ENCODE data around the gene NEURL1B. TPM values are rescaled to one million over a fixed set of nuclear protein-coding genes. Genes with fewer than 3 reads are reported as not detected.

The NEURL1B gene
- total RNA-seq, 4 donors from 2014 or later: 21.7 to 59.9 (median 41.5) TPM

DNA sequence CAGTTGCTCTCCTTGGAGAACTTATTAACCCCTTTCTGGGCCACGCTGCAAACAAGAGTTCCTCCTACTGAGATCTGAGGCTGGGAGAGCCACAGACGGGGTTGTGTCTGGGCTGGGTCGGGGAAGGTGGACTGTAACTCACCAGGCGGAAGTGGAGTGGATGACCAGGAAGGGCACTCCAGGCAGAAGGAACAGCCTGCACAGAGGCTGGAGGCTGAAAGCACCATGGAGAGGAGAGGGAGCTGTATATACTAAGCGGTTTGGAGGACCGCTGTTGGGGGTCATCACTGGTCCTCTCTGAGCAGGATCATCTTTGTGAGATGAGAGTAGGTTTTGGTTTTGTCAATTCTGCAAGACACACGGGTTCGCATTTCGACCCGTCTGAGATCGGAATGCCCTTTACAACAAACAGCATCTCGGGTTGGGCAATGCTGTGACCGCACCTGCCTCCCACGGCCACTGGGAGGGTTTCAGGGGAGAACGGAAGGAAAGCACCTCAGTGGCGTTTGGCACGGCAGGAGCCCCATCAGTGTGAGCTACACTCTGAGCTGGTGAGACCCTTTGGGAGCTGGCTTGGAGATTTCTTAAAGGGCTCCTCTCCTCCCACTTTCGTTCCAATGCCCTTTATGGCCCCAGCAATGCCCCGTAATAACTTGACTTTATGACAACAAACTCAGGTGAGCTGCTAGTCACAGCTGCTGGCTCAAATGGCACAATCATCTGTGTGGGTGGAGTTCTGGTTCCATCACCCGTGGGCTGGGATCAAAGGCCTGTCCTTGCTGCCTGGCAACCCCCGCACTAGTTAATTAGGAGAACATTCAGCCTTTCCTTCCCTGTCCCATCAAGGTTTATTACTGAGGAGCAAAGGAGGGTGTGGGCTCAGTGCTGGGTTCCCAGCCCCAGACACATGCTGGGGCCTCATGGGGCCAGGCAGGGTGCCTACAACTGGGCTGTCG, 18.7 kb upstream of the NEURL1B start:
- Histone ChIP-seq H3K36me3 (no peaks in the 10 kb centered on the region), H3K9me3 (no peaks in the 10 kb centered on the region), H3K4me1 (no peaks in the 10 kb centered on the region), H3K4me3 (no peak overlapping the region), H3K27ac (no peak overlapping the region), H3K27me3 (no peaks in the 10 kb centered on the region)
- TF ChIP-seq EP300 (IDR thresholded peaks at IDR 0.05) (no peak), POLR2AphosphoS5 (IDR thresholded peaks at IDR 0.05) (no peak), POLR2A (IDR thresholded peaks at IDR 0.05) (no peak)
- TF ChIP-seq, protein P1, sequence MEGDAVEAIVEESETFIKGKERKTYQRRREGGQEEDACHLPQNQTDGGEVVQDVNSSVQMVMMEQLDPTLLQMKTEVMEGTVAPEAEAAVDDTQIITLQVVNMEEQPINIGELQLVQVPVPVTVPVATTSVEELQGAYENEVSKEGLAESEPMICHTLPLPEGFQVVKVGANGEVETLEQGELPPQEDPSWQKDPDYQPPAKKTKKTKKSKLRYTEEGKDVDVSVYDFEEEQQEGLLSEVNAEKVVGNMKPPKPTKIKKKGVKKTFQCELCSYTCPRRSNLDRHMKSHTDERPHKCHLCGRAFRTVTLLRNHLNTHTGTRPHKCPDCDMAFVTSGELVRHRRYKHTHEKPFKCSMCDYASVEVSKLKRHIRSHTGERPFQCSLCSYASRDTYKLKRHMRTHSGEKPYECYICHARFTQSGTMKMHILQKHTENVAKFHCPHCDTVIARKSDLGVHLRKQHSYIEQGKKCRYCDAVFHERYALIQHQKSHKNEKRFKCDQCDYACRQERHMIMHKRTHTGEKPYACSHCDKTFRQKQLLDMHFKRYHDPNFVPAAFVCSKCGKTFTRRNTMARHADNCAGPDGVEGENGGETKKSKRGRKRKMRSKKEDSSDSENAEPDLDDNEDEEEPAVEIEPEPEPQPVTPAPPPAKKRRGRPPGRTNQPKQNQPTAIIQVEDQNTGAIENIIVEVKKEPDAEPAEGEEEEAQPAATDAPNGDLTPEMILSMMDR (IDR thresholded peaks at IDR 0.05): no peak
- no peak for ATAC-seq
- 91 to 97% methylated on average over 6 of the region's 22 CpGs for WGBS, 2 donors (ENCODE audit: low coverage in 1 of 2)

DNA sequence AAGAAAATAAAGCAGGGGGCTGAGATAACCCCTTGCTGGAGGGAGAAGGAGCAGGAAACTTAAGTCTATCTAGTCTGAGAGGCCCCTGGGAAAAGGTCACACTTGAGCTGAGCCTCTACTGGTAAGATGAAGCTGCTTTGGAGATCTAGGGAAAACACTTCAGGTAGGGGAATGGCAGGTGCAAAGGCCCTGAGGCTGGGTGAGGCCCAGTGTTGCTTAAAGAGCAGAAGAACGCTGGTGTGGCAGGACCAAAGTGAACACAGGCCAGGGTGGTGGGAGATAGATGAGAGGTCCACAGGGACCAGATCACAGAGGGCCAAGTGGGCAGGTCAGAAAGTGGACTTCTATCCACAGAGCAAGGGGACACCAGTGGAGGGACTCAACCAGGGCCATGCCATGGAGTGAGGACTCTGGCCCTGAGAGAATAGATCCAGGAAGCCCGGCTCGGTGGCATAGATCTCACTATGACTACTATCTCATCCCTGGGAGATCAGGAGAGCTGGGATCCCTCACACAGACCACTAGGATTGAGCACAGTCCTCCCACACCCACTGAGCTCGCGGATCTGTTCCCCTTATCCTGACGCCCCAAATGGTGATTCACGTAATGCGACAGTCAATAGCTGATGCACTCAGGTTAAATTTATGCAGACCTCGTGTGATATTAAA, 17.6 kb upstream of the NEURL1B start:
- no peaks in the 10 kb centered on the region for H3K4me1 ChIP-seq
- WGBS, 2 donors (ENCODE audit: low coverage in 1 of 2): 89 to 91% methylated on average over 8 to 9 of the region's 9 CpGs
- no peak overlapping the region for H3K27ac ChIP-seq
- no peaks in the 10 kb centered on the region for H3K36me3 ChIP-seq
- H3K4me3 ChIP-seq: no peak overlapping the region
- no peak for ATAC-seq
- no peaks in the 10 kb centered on the region for H3K9me3 ChIP-seq
- TF ChIP-seq, protein P1 (IDR thresholded peaks at IDR 0.05): no peak
- TF ChIP-seq POLR2AphosphoS5 (IDR thresholded peaks at IDR 0.05): no peak
- no peak for TF ChIP-seq POLR2A (IDR thresholded peaks at IDR 0.05)
- no peak for TF ChIP-seq EP300 (IDR thresholded peaks at IDR 0.05)
- H3K27me3 ChIP-seq: no peaks in the 10 kb centered on the region

DNA sequence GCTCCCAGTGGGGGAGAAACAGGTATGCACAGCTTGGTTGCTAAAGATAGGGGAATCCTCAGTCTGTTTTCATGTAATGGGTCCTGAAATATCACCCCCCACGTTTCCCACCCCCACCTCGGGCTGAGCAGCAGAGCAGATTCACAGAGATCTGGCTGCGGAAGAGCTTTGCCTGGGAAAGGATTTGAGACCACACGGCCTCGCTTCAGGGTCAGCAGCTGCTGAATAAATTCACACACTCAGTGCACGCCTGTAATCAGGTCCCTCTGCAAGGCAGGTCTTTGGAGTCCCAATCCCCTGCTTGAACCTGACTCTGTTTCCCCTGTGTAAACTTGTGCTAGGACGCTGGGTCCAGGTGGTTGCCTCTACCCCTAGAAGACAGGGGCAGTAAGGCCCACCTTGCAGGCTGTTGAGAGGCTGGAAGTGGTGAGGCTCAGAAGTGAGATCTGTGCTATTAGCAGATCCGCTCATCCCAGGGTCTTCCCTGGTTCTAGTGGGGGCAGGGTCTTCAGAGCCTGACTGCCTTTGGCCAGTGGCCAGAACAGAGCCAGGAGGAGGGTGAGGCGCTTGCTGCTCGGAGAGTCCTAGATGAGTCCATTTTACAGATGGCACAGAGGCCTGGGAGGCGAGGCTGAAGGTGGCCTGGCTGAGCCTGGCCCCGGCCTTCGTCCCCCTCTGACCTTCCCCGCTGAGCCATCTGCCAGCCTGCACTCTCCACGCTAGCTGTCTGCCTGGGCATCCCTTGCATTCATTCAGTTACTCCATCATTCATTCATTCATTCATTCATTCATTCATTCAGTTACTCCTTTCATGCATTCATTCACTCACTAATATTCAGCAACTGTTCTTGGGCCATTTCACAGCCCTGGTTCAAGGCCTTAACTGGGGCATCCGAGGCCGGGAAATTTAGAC, 16.7 kb upstream of the NEURL1B start:
- H3K9me3 ChIP-seq: no peaks in the 10 kb centered on the region
- ATAC-seq: no peak
- no peak overlapping the region for H3K4me3 ChIP-seq
- H3K4me1 ChIP-seq: no peaks in the 10 kb centered on the region
- no peaks in the 10 kb centered on the region for H3K27me3 ChIP-seq
- WGBS, 2 donors (ENCODE audit: low coverage in 1 of 2): 82% methylated on average over 6 of the region's 17 CpGs; no CpG with 5 or more reads in 1 of the 2 donors
- TF ChIP-seq POLR2AphosphoS5 (IDR thresholded peaks at IDR 0.05) (no peak), POLR2A (IDR thresholded peaks at IDR 0.05) (no peak), EP300 (IDR thresholded peaks at IDR 0.05) (no peak)
- TF ChIP-seq, protein P1 (IDR thresholded peaks at IDR 0.05): no peak
- no peak overlapping the region for H3K27ac ChIP-seq
- H3K36me3 ChIP-seq: no peaks in the 10 kb centered on the region

DNA sequence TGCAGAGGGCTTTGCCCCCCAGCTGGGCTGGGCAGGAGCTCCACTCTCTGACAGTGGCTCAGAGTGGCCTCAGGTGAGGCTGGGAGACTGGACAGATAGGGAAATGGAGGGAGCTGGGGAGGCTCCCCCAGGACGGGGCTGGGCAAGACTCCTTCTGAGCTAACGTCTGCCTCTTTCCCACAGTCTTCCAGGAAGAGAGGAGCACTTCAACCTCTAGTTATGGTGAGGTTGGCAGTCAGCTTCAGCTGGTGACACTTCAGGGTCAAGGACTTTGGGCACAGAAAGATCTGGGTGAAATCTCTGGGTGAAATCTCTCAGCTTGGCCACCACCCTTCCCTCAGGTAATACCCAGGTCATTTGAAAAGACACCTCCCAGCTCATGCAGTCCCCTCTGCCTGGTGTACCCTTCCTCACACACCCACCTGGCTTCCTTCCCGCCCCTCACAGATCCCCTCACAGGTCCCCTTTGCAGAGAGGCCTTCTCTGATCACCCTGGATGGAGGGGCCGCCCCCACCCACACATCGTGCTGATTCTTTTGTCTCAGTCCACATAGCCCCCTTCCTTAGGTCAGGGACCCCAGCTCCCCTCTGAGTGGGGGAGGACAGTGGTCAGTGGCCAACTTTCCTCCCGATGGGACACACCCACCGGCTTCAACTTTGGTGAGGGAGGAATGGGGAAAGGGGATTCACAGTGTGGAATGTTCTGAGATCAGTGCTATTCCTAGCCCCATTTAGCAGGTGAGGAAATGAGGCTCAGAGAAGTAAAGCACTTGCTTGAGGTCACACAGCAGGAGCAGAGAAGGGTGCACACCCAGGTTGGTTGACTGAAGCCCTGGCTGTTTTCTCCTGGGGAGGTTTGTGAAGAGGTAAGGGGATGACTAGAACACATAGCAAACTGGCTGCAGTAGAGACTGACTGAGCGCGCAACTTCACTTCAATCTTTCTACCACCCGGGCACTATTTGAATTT, 15.8 kb upstream of the NEURL1B start:
- H3K27ac ChIP-seq: no peak overlapping the region
- H3K36me3 ChIP-seq: no peaks in the 10 kb centered on the region
- ATAC-seq: no peak
- H3K27me3 ChIP-seq: no peaks in the 10 kb centered on the region
- H3K9me3 ChIP-seq: no peaks in the 10 kb centered on the region
- no peaks in the 10 kb centered on the region for H3K4me1 ChIP-seq
- TF ChIP-seq EP300 (IDR thresholded peaks at IDR 0.05) (no peak), POLR2AphosphoS5 (IDR thresholded peaks at IDR 0.05) (no peak), POLR2A (IDR thresholded peaks at IDR 0.05) (no peak)
- TF ChIP-seq, protein P1 (IDR thresholded peaks at IDR 0.05): no peak
- WGBS, 2 donors (ENCODE audit: low coverage in 1 of 2): 66 to 85% methylated on average over 3 to 6 of the region's 10 CpGs
- H3K4me3 ChIP-seq: no peak overlapping the region

Data from gastroesophageal sphincter (tissue), 4 donors.